Measurements from ENCODE around the gene PCCA. TPM values are rescaled to one million over a fixed set of nuclear protein-coding genes. Genes with fewer than 3 reads are reported as not detected.

PCCA gene
- total and polyA plus RNA-seq, 12 donors = 27.6 to 176 (median 97.7) TPM

Small RNA genes within 50 kb of the gene (small RNA-seq; reads per million reads assigned to genes)
- gene AL356575.1 = 0 reads per million in 2 donors

Other genes starting within 250 kb of the PCCA start
- gene ZIC5, start 117.3 kb upstream of the PCCA start, total RNA-seq = under 1 TPM in 1 of 9 donors, not detected in 8; 0.04 TPM
- gene ZIC5, start 117.3 kb upstream of the PCCA start, polyA plus RNA-seq = not detected
- under 1 TPM in 2 of 9 donors, not detected in 7; 0.43 to 0.46 TPM for gene ZIC2, start 107.3 kb upstream of the PCCA start, total RNA-seq
- gene ZIC2, start 107.3 kb upstream of the PCCA start, polyA plus RNA-seq = not detected

Data from adrenal gland (tissue), 12 donors.